Measurements from ENCODE around the gene MAP7.

DNA sequence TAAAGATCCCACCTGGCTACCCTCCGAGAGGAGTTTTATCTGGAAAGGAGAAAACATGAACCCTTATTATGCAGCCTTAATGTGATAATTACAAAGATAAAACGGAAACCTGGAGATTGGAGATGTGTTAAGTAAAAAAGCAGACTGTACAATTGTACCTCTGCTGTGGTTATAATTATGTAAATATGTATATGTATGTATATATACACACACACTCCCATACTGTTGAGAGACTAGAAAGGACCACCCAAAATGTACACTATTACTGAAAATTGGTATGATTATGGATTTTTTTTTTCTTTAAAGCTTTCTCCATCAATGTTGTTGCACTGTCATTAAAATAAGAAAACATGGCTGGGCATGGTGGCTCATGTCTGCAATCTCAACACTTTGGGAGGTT is 188.4 kb downstream of the MAP7 start:
- no peak for TF ChIP-seq CTCF (IDR thresholded peaks at IDR 0.05)
- TF ChIP-seq EP300 (IDR thresholded peaks at IDR 0.05) = no peak
- no peak for TF ChIP-seq POLR2AphosphoS5 (IDR thresholded peaks at IDR 0.05)
